Ovary (tissue), 9 donors: ENCODE data around the gene ZMYM5. TPM values are rescaled to one million over a fixed set of nuclear protein-coding genes. Genes with fewer than 3 reads are reported as not detected.

Experiments
- DNase-seq, 5 donors: peaks; one replicate each; pipeline ENCODE4 v3.0.0-alpha.2; 2019 to 2020
- H3K27ac ChIP-seq, 2 donors: fragments of 200-600 bp; one replicate each; pipeline versions ENCODE4 v1.5.1 to v1.8.0; 2019 to 2022
- H3K27me3 ChIP-seq: fragments of 200-600 bp; one replicate; pipeline ENCODE4 v1.8.0; 2022
- H3K36me3 ChIP-seq: fragments of 200-600 bp; sonication (generic); one replicate; pipeline ENCODE4 v1.5.1; 2019
- H3K4me1 ChIP-seq: one replicate; pipeline ENCODE4 v1.8.1; 2013; ENCODE audit warnings: mild to moderate bottlenecking, moderate library complexity; ENCODE audit not compliant: insufficient read depth
- H3K4me3 ChIP-seq: fragments of 200-600 bp; sonication (generic); one replicate; pipeline ENCODE4 v1.5.1; 2017
- H3K9me3 ChIP-seq, 2 donors: fragments of 200-600 bp in 1 of 2; sonication (generic) in 1 of 2; one replicate each; pipeline versions ENCODE4 v1.5.1 to v1.8.1; 2013 to 2019; ENCODE audit warnings: mild to moderate bottlenecking in 1 of 2, moderate library complexity in 1 of 2
- EP300 ChIP-seq: sonication (generic); formaldehyde crosslinking; IDR thresholded peaks from one replicate; pipeline ENCODE4 v1.6.1; 2017; ENCODE audit warnings: antibody characterized with exemption
- POLR2A ChIP-seq: fragments of 450-650 bp; IDR thresholded peaks from one replicate; pipeline ENCODE4 v1.6.1; 2017; ENCODE audit warnings: antibody characterized with exemption, mild to moderate bottlenecking, moderate library complexity
- WGBS, 3 donors: extraction: QIAGEN DNeasy Blood & Tissue Kit in 1 of 3; methylation state at CpG; one replicate each; pipeline versions ENCODE4 v1.1.5 to v1.1.7; 2013 to 2017; 5-methylcytosine and 5-hydroxymethylcytosine counted together
- intact Hi-C, 4 donors: fragments of 100-400 bp; cut with DNase I; formaldehyde crosslinking; loops; one replicate each; pipeline versions ENCODE4 v1.11.0 to v1.15.1; 2022 to 2023
- polyA plus RNA-seq, 2 donors: library from polyadenylated mRNA; stranded (reverse); fragments of 200-250 nt in 1 of 2; fragments of 350-450 nt in 1 of 2; fragmentation: Illumina TruSeq in 1 of 2; extraction: RNeasy Lipid Tissue Mini Kit (QIAGEN cat#74804) in 1 of 2; gene quantifications; one replicate each; pipeline ENCODE4 v1.2.3, GENCODE V29; 2013 to 2014
- total RNA-seq, 7 donors: library from RNA; depleted of rRNA in 2 of 7; stranded (reverse); fragments of >200 nt in 2 of 7; fragmentation: NEBNext Ultra II Directional in 3 of 7; extraction: Animal tissue kit (Norgen Biotek cat#: 25700) in 3 of 7; gene quantifications; one replicate each; pipeline versions ENCODE4 v1.1.0 to v1.2.4, GENCODE V29; 2016 to 2023
- TF ChIP-seq, protein P1 (sequence below), 3 donors: fragments of 450-650 bp in 2 of 3; fragments of 200-600 bp in 1 of 3; IDR thresholded peaks; one replicate each; pipeline versions ENCODE4 v1.5.1 to v1.8.0; 2016 to 2022; ENCODE audit warnings: antibody characterized with exemption in 3 of 3, mild to moderate bottlenecking in 1 of 3
- donor health status: DM: no; HTN: no; CAD: no; lungs with moderate emphysema.
- donor health status: DM: no; HTN: no; CAD: no.
- donor health status: Bipolar disorder and iron deficiency.
- donor health status: DM: yes; HTN: yes; CAD: no.
- donor health status: DM: no; HTN: no; CAD: no.
- donor health status: DM: yes; HTN: yes; CAD: no.

ZMYM5 gene
- total and polyA plus RNA-seq, 9 donors: 8.0 to 19.4 (median 14.7) TPM

DNA sequence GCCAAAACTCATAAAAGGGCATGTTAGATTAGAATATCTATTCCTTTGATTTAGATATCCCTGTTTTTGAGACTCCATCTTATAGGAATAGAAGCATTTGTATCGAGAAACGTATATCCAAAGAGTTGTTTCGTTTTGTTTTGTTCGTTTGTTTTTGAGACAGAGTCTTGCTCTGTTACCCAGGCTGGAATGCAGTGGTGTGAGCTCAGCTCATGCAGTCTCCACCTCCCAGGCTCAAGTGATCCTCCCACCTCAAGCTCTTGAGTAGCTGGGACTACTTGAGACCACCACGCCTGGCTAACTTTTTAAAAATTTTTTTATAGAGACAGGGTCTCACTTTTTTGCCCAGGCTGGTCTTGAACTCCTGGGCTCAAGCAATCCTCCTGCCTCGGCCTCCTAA is 26.6 kb upstream of the ZMYM5 start:
- Histone ChIP-seq H3K4me3 (no peak overlapping the region), H3K9me3 (no peaks in the 10 kb centered on the region), H3K27me3 (no peaks in the 10 kb centered on the region), H3K36me3 (no peaks in the 10 kb centered on the region), H3K4me1 (no peaks in the 10 kb centered on the region), H3K27ac (no peak overlapping the region)
- intact Hi-C loops: no loop called here
- TF ChIP-seq POLR2A (no peak), EP300 (no peak)
- TF ChIP-seq, protein P1, sequence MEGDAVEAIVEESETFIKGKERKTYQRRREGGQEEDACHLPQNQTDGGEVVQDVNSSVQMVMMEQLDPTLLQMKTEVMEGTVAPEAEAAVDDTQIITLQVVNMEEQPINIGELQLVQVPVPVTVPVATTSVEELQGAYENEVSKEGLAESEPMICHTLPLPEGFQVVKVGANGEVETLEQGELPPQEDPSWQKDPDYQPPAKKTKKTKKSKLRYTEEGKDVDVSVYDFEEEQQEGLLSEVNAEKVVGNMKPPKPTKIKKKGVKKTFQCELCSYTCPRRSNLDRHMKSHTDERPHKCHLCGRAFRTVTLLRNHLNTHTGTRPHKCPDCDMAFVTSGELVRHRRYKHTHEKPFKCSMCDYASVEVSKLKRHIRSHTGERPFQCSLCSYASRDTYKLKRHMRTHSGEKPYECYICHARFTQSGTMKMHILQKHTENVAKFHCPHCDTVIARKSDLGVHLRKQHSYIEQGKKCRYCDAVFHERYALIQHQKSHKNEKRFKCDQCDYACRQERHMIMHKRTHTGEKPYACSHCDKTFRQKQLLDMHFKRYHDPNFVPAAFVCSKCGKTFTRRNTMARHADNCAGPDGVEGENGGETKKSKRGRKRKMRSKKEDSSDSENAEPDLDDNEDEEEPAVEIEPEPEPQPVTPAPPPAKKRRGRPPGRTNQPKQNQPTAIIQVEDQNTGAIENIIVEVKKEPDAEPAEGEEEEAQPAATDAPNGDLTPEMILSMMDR (IDR thresholded peaks at IDR 0.05): no peak
- no peak for DNase-seq
- WGBS, 3 donors: 59 to 75% (median 72%) methylated on average over 6 of the region's 6 CpGs

DNA sequence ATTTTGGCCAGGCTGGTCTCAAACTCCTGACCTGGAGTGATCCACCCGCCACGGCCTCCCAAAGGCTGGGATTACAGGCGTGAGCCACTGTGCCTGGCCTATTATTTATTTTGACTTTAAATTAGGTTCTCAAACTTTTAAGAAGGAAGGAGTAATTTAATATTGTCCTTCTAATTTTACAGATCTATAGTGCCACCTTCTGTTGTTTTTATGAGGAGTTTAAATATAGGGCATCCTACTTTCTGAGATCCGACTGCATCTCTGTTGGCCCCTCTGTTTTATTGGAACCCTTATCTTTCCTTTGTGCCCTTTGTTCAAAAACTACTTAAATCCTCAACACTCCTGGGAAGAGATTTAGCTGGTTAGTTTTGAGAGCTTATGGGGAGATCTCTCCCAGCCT is 25.4 kb upstream of the ZMYM5 start:
- intact Hi-C loops: no loop called here
- H3K36me3 ChIP-seq: no peaks in the 10 kb centered on the region
- no peaks in the 10 kb centered on the region for H3K4me1 ChIP-seq
- no peak overlapping the region for H3K27ac ChIP-seq
- TF ChIP-seq EP300 (no peak), POLR2A (no peak)
- TF ChIP-seq, protein P1 (IDR thresholded peaks at IDR 0.05): no peak
- no peaks in the 10 kb centered on the region for H3K9me3 ChIP-seq
- no peak for DNase-seq
- no peak overlapping the region for H3K4me3 ChIP-seq
- WGBS, 3 donors: 17 to 36% (median 22%) methylated on average over 4 of the region's 4 CpGs
- no peaks in the 10 kb centered on the region for H3K27me3 ChIP-seq

DNA sequence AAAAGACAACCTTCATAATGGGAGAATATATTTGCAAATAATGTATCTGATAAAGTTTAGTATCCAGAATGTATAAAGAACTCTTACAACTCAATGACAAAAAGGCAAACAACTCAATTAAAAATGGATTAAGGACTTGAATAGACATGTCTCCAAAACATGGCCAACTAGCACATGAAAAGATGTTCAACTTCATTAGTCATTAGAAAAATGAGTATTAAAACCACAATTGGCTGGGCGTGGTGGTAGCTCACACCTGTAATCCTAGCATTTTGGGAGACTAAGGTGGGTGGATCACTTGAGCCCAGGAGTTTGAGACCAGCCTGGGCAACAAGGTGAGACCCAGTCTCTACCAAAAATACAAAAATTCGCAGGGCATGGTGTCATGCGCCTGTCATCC is 18.8 kb upstream of the ZMYM5 start:
- Histone ChIP-seq H3K36me3 (no peaks in the 10 kb centered on the region), H3K4me3 (no peak overlapping the region), H3K9me3 (no peaks in the 10 kb centered on the region), H3K4me1 (no peaks in the 10 kb centered on the region), H3K27me3 (no peaks in the 10 kb centered on the region), H3K27ac (no peak overlapping the region)
- WGBS, 3 donors: 91 to 95% (median 92%) methylated on average over 3 of the region's 3 CpGs
- intact Hi-C loops: no loop called here
- TF ChIP-seq, protein P1 (IDR thresholded peaks at IDR 0.05): no peak
- no peak for TF ChIP-seq EP300
- TF ChIP-seq POLR2A: no peak
- DNase-seq: no peak

DNA sequence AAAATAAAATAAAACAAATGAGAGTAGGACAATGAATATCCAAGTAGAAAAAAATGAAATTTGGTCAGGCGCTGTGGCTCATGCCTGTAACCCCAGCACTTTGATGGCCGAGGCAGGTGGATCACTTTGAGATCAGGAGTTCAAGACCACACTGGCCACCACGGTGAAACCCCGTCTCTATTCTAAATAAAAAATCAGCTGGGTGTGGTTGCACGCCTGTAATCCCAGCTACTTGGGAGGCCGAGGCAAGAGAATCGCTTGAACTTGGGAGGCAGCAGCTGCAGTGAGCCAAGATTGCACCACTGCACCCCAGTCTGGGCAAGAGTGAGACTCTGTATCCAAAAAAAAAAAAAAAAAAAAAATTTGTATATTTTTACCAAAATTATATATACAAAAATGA is 18.2 kb upstream of the ZMYM5 start:
- H3K27me3 ChIP-seq: no peaks in the 10 kb centered on the region
- WGBS, 3 donors: 90 to 96% (median 92%) methylated on average over 7 of the region's 7 CpGs
- H3K27ac ChIP-seq: no peak overlapping the region
- no peaks in the 10 kb centered on the region for H3K36me3 ChIP-seq
- H3K4me3 ChIP-seq: no peak overlapping the region
- TF ChIP-seq POLR2A: no peak
- no peak for TF ChIP-seq EP300
- TF ChIP-seq, protein P1 (IDR thresholded peaks at IDR 0.05): no peak
- DNase-seq: no peak
- intact Hi-C loops: no loop called here
- H3K4me1 ChIP-seq: no peaks in the 10 kb centered on the region
- no peaks in the 10 kb centered on the region for H3K9me3 ChIP-seq
